NCI-H2171 (cell line): ENCODE measurements around the gene CDHR3.
"Not testable (repeated sequence)": the region's sequence is repeated elsewhere in the genome, so short reads cannot be mapped to it uniquely, and the experiment has no call there.

Experiments used
- DNase-seq: peaks from one replicate; lab custom pipeline; 2025; lab: John Stamatoyannopoulos, UW

The CDHR3 gene

DNA sequence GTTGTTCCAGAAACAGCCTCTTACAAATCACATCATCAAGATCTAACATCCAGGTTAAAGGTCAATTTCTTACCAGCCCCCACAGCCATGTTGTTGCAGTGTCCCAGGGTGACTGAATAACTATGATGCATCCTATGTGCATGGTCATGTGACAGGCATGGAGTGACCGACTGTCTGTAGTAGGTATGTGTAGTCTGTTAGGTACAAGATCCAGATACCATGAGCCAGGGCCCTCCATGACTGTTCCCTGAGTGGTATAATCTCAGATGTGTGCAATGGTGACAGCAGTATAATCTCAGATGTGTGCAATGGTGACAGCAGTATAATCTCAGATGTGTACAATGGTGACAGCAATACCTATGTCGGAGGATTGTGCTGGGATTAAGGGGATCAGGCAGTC lies 8.8 kb downstream of the CDHR3 start:
- no peak for DNase-seq

DNA sequence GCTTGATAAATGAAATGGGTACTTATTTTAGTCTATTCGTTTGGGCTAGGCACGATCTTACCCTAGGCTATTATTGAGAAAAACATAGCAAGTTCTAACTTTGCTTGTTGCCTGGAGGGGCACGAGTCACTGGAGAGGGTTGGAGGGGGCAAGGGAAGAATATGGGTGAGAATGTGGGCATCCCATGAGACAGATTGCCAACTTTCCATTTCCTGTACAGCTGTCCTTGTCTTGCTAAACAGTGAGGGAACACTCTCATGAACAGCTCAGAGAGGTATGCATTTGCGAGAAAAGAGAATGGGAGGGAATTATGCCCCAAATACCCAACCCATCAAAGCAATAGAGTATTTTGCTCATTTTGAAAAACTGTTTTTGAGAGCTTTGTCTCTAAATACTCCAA lies 9.2 kb downstream of the CDHR3 start:
- DNase-seq, result no peak

DNA sequence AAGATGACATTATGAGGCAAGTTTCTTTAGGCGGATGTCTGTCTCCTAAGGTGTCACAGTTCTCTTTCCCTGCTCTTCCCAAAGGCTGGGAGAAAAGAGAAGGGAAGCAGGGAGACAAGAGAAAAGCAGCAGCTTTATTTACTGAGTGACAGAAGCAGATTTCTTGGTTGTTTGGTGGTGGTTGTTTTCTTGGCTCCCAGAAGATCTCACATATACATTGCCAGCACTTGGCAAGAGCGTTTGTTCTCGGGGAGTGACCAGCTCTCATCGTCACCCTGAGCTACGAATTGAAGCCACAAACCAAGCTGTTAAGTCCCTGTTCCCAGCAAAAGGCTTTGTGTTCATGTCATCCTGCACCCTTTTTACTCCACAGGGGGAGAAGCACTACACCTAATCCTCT lies 11.4 kb downstream of the CDHR3 start:
- no peak for DNase-seq

DNA sequence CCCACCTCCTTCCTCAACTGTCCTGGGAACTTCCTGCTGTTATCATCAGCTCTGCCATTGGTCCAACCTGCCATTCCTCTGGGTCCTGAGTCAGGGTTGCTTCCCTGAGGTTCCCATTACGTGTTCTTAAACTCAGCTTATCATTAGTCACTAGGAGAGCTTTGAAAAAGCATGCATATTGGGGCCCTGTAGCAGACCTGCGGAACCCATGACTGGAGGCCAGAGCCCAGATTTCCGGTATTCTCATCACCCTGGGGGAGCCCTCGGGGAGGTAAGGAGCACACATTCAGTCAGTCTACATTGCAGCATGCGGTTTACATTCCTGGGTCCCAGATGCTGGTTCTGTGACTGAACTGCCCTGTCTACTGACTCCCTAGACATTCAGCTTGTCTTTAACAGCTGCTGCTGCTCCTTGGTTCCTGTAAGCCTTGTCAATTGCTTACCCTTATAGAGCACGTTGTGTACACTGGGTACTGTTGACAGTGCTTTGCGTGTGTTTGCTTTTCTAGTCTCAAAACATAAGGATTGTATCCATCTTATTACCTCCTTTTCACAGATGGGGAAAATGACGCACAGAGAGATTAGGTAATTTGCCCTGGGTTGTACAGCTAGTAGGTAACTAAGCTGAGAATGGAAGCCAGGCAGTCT lies 12.8 kb downstream of the CDHR3 start:
- DNase-seq, result no peak

DNA sequence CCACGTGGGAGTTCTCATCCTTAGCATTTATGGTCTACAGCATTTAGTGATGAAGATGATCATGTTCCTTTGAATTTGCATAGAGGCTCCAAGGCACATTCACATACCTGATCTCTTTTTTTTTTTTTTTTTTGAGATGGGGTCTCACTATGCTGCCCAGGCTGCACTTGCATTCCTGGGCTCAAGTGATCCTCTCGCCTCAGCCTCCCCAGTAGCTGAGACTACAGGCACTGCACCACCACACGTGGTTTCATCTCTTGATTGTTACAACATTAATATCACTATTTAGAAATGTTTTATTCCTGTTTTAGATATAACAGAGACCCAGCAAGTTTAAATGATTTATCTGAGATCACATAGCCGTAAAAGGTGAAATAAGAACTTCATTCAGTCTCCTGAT lies 13.8 kb downstream of the CDHR3 start:
- no peak for DNase-seq

DNA sequence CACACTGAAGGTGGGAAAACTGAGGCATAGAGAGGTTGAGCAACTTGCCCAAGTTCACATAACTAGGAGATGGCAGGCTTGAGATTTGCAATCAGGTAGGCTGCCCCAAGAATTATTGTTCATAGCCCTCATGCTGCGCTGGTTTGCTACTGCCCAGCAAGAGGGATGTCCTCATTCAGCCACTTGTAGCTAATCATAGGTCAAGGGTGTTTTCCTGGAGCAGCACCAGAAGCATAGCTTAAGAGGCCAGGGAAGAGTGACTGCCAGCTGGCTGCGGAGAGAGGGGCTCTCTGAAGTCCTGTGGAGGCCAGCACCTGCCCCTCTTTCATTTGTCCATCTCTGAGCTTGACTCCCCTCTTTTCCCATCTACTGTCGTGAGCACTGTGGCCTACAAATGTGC lies 15.0 kb downstream of the CDHR3 start:
- no peak for DNase-seq

DNA sequence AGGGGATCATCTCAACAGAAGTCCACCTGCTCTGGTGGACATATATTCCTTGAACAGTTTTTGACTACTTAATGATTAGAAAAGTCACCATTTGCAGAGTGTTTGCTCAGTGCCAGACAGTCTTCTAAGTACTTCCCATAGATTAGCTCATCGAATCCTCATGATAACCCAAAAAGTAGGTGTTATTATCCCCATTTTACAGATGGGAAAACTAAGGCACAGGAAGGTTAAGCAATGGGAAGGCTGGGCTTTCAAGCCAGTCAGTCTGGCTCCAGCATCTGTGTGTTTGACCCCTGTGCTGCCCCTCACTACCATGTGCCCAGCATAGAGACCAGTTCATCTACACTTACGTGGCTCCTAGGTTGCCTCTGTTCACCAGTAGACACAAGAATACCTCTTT lies 15.9 kb downstream of the CDHR3 start:
- no peak for DNase-seq

DNA sequence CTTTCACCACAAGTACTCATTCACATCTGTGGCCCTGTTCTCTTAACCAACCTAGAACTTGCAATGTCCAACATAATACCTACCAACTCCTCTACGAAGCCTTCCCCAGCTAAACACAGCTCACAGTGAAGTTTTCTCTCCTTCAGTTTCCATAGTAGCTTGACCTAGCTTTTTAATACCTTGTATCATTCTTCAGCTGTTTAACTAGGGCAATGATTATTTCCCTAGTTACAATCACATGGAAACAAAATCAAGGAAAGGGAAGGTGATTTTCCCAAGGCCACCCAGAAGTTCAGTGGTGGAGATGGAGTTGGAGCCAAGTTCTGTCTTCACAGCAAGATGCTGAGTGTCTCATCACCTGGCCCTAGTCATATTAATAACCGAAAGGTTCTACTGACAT lies 16.3 kb downstream of the CDHR3 start:
- no peak for DNase-seq

DNA sequence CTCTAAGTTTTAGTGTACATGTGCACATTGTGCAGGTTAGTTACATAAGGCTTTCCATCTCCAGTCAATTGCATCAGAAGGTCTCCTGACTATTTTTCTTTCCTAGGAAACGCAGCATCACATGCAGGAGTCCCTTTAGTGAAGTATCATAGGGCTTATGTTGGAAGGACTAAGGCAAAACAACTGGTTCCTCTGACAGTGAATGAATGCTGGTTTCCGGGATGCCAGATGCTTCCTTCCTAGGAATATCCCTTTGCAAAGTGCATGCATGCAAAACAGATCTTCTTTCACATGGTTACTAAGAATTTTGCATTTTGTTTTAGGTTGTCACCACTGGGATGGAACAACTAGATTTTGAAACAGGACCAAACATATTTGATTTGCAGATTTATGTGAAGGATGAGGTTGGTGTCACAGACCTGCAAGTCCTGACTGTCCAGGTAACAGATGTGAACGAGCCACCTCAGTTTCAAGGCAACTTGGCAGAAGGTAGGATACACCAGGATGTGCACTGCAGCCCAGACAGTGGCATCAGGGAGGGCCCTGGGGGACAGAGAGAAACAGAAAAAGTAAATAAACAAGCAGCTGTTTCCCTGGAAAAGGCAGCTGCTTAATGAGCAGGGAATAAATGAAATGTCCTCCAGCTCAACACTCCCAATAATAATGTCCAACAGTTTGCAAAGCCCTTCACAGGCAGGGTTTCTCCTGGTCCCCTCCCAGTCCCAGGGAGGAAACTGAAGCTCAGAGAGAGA lies 17.8 kb downstream of the CDHR3 start:
- peak; percentile 82 for DNase-seq

DNA sequence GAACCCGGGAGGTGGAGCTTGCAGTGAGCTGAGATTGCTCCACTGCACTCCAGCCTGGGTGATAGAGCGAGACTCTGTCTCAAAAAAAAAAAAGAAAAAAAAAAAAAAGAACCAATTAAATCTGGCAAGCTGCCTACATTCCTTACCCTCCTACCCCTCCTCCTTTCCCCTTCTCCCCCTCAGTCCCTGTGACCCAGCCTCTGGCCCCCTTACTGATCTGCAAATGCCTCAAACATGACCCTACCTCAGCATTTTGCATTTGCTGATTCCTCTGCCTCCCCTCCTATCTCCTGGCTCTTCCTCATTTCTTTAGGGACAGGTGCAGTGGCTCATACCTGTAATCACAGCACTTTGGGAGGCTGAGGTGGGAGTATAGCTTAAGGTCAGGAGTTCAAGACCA lies 19.3 kb downstream of the CDHR3 start:
- DNase-seq, result peak; percentile 25

DNA sequence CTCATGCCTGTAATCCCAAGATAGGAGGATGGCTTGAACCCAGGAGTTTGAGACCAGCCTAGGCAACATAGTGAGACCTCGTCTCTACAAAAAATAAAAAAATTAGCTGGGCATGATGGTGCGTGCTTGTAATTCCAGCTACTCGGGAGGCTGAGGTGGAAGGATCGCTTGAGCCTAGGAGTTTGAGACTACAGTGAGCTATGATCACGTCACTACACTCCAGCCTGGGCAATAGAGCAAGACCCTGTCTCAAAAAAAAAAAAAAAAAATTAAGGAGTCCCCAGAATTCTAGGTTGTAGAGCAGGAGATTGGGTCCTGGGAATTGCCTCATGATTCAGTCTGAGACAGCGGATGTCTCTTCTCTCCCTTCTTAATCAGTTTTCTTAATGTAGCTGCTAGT lies 21.7 kb downstream of the CDHR3 start:
- DNase-seq, result not testable (repeated sequence)

DNA sequence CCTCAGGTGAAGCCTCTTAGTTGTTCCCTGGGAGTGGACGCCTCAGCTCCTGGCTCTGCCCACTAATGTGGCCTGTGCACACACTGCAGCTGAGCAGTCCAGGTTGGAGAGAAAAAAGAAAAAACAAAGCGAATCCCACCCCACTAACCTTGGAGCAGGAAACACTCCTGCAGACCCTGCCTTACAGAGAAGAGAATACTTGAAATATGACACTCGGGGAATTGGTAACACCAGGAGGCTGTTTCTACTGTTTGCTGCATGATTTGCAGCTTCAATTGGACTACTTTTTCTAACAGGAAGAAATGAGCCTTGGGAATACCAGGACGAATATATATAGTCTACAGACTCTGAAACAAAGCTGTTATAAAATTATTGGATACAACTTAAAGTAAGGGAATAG lies 22.2 kb downstream of the CDHR3 start:
- DNase-seq, result peak; percentile 25

DNA sequence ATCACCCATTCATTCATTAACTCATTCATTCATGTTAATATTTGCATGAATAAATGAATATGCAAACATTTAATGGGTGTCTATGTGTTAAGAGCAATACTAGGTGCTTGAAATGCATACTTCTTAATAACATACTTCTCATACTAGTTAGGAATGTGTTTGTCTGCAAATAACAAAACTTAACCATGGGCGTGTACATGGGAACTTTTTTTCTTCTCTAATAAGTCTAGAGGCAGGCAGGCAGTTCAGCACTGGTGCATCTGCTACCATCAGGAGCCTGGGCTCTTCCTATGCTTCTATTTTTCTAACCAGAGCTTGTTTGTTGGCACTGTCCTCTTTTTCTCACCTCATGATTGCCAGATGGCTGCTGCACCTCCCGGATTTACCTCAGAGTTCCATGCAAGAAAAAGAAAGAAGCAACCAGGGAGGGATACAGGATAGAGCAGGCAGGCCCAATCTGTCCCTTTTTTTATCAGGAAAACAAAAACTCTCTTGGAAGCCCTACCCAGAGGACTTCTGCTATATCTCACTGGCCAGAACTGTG lies 22.7 kb downstream of the CDHR3 start:
- DNase-seq, result peak; percentile 51

DNA sequence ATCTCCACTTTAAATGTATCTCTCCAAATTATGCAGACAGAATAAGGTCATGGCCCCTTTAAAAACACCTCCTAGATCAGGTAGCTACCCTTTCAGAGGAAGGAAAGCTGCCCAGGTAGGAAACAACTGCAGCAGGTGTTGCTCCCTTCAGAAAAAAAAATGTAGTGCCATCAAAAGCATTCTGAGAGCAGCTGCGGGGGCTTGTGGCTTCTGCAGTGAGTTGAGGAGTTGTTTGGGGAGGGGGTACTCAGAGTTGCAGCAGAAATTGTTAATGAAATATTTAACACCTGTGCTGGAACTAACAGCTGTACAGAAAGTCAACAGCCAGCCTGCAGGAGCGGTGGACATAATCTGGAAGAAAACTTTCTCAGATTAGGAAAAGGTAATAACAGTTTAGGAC lies 24.0 kb downstream of the CDHR3 start:
- peak; percentile 12 for DNase-seq

DNA sequence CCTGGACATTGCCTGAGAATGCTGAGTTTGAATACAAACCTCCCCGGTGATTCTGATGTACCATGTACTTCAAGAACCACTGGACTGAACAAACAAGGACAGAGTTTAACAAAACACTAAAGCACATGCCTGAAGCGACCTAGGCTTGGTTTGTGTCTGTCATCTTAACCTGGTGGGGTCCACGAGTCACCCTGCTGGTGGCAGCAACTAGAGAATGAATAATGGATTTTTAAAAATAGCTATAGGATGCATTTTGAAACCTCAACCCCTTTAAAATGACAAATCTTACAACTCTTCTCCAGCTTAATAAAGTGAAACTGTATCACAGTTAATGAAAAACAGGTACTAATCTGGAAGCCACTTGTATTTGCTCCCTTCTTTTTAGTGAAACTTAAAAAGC lies 25.2 kb downstream of the CDHR3 start:
- no peak for DNase-seq

DNA sequence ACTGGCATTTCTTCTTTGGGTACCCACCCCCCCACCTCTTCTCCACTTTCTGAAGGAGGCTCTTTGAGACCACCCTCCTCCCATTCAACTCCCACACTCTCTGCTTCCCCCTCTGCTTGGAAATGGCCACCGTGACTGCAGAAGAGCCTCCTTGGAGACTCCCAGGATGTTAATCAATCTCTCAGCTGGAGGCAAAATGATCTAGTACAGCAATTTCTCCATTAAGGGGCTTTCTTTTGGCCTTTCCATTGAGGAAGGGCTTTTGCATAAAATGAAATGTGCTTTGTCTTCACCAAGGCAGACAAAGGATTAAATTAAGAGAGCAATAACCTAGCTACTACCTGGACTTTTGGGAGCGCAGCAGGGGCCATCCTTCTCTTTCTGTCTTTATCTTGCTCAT lies 26.1 kb downstream of the CDHR3 start:
- DNase-seq, result no peak

DNA sequence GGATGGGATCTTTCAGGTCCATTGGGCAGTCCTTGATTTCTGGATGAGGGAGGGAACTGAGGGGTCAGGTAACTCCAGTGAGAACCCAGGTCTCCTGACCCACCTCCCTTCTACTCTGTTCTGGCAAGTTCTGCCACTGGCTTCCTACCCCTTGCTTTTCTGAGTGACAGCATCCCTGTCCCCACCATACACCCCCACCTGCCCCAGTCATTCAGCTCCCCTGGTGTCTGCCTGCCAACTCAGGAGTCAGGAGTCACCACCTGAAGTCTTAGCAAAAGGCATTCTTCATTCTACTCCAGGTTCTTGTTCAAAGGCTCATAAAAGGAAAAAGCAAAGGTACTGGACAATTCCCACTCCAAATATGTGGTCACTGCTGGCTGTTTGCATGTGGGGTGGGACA lies 26.6 kb downstream of the CDHR3 start:
- no peak for DNase-seq

DNA sequence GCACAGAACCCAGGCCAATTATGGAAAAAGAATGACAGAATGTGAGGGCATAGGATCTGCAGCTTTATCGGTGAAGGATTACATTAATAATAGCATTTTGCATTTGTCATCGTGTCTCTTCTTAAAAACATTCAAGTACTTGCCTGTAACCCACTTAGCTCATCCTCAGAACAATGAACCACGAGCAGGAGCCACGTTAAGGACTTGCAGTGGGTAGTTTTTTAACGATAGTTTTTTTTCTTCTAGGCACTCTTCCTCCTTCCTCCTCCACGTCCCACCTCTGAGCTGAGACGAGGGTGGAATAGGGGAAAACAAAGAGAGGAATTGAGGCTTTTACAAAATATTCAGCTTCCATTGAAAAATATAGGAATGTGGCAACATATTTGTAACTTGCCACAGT lies 27.1 kb downstream of the CDHR3 start:
- no peak for DNase-seq

DNA sequence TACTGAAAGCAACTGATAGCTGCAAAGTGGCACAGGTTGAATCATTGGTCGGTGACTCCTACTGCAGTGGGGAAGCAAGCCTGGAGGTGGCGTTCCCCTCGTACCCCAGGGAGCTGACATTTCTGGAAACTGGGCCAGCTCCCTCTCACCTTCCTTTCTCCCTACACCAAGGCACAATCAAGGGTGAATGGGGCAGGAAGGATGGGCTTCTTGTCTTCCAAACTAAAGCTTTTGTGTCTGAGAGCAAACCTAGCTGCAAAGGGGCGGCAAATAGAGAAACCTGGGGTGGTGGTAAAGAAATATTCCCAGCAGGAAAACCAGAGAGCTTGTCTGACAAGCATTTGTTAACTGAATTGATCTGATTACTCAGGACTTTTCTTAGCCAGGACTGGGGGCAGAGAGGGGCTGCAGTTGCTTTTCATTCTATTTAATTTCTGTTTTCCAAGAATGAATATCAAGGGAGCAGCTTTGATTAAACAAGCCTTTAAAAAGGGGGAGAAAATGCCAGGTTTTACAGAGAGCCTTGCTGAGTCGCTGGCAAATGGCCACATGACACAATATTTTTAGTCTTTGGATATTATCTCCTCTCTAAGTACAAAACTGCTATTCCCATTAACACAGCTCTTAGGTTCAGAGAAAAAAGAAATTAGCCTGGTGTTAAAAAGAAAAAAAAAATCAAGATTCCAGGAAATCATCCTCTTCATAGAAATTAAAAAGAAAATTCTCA lies 27.8 kb downstream of the CDHR3 start:
- DNase-seq, result no peak

DNA sequence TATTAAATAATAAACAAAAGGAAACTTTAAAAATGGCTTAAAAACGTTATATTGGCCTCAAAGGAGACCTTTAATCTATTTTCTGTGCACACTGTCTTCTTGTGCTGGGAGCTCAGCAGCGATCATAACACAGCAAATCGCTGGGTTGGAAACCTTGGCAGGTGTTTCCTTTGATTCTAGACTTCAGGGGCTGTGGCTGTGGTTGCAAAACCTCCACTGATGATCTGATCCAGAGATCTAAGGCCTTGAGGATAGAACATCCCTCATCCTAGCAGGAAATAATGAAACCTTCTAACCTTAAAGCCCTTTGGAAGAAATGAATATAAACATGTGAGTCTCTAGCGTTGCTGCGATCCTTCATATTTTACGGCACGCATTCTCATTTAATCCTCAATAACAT lies 29.8 kb downstream of the CDHR3 start:
- DNase-seq, result no peak

DNA sequence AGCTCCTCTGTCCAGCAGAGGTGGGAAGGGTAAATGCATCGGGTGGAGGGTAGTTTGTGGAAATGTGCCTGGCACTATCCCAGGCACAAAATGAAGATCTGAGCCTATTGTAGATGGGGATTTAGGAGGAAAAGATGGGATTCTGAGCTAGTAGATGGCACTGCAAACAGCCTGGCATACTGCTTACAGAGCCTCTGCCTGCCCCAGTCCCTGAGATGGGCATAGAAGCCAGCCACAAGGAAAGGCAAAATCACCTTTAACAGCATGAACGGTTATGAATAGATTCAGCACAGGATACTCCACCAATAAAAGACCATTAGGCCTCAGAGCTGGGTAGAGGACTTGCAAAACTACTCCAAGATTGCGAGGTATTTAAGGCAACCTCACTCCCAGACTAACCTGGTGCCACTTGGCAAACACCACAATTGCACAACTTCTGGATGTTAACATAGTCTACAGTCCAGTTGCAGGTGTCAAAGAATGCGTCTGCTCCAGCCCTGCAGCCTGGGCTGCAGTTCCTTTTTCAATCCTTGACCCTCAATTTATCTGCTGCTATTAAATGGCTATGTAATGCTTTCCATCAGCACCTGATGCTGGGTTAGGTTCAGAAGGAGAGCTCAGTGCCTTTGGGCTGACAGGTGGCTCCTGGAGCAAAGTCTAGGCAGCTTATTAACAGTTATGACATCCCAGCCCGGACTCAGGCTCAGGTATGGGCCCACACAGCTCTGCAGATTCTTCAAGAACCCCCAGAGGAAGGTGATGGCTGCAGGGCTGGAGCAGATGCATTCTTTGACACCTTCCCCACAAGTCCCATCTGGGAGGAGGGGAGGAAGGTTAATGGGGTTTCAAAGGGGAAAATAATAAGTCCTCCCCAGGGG lies 34.0 kb downstream of the CDHR3 start:
- no peak for DNase-seq

DNA sequence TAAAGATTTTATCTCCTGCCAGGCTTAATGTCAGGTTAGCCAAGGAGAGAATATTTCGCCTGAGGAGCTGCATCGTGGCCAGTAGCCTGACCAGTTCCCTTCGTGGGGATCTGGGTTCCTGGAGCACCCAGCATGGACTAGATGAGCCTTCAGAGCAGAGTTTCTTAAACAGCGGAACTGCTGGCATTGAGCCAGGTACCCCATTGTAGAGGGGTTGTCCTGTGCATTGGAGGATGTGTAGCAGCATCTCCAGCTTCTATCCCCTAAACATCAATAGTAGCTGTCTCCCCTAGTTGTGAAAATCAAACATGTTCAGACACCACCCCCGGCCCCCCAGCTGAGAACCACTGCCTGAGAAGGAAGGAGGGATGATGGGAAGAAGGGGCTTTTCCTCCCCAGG lies 36.2 kb downstream of the CDHR3 start:
- no peak for DNase-seq
